Lower leg skin (tissue), 3 donors: ENCODE measurements around the gene ZNF506.

ENCODE experiments used
- POLR2A ChIP-seq, 2 donors: fragments of 450-650 bp; IDR thresholded peaks; one replicate each; pipeline ENCODE4 v1.6.1; 2016 to 2017; ENCODE audit warnings: antibody characterized with exemption in 2 of 2, mild to moderate bottlenecking in 1 of 2, moderate library complexity in 1 of 2
- TF ChIP-seq, protein P1 (sequence below), 3 donors: fragments of 450-650 bp; IDR thresholded peaks; one replicate each; pipeline ENCODE4 v1.5.1; 2016; ENCODE audit warnings: antibody characterized with exemption in 3 of 3, mild to moderate bottlenecking in 3 of 3, moderate library complexity in 2 of 3

- no peak for TF ChIP-seq POLR2A (IDR thresholded peaks at IDR 0.05)
- TF ChIP-seq, protein P1, sequence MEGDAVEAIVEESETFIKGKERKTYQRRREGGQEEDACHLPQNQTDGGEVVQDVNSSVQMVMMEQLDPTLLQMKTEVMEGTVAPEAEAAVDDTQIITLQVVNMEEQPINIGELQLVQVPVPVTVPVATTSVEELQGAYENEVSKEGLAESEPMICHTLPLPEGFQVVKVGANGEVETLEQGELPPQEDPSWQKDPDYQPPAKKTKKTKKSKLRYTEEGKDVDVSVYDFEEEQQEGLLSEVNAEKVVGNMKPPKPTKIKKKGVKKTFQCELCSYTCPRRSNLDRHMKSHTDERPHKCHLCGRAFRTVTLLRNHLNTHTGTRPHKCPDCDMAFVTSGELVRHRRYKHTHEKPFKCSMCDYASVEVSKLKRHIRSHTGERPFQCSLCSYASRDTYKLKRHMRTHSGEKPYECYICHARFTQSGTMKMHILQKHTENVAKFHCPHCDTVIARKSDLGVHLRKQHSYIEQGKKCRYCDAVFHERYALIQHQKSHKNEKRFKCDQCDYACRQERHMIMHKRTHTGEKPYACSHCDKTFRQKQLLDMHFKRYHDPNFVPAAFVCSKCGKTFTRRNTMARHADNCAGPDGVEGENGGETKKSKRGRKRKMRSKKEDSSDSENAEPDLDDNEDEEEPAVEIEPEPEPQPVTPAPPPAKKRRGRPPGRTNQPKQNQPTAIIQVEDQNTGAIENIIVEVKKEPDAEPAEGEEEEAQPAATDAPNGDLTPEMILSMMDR (IDR thresholded peaks at IDR 0.05): no peak
These were observed 71.4 kb downstream of the ZNF506 start for GRCh38 chr19:19749908-19750841.
